ENCODE data around the gene DTNA.

The DTNA gene

DNA sequence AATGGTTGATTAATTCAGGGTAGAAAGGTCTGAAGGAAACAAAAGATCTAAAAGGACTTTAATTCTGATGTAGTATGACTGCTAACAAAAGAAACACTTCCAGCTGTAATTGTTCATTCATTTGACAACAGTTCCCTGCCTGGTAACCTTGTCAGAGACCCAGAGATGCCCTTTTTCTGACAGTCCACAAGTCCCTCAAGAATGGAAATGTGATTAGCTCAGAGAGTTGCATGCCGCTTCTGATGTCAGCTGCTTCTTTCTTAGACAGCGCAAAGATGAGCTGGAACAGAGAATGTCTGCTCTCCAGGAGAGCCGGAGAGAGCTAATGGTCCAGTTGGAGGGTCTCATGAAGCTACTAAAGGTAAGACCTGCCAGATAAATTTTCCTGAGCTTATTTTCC, 153.6 kb downstream of the DTNA start:
- TF ChIP-seq, protein P1, sequence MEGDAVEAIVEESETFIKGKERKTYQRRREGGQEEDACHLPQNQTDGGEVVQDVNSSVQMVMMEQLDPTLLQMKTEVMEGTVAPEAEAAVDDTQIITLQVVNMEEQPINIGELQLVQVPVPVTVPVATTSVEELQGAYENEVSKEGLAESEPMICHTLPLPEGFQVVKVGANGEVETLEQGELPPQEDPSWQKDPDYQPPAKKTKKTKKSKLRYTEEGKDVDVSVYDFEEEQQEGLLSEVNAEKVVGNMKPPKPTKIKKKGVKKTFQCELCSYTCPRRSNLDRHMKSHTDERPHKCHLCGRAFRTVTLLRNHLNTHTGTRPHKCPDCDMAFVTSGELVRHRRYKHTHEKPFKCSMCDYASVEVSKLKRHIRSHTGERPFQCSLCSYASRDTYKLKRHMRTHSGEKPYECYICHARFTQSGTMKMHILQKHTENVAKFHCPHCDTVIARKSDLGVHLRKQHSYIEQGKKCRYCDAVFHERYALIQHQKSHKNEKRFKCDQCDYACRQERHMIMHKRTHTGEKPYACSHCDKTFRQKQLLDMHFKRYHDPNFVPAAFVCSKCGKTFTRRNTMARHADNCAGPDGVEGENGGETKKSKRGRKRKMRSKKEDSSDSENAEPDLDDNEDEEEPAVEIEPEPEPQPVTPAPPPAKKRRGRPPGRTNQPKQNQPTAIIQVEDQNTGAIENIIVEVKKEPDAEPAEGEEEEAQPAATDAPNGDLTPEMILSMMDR (conservative IDR thresholded peaks at IDR 0.05; ENCODE audit: low read depth, low read length) = no peak

DNA sequence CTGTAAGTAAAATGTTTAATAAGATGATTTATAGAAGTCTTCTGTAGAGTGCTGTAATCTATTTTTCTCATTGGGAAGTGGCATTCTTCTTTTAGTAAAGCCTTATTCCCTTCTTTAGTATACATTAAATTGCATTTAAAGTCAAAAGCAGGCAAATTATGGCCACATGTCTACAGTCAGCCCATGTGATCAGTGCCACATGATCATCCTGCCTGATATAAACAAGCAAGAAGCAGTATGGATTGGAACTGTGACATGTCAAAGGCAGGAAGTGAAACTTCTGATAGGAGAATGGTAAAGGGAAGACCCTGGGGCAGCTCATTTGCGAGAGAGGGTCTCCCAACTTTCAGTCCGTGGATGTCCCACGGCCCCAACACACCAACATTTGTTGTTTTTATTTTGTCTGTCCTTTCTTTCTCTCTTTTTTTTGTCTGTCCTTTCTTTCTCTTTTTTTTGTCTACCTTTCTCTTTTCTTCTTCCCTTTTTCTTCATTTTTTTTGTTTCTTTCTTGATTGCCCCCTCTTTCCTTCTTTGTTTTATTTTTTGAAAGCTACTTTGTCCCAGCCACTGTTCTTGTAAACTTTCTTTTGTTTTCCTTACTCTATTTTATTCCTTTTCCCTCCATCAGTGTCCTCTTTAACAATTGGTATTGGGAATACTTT, 154.9 kb downstream of the DTNA start:
- DNase-seq (ENCODE audit: low read depth) = no peak
- TF ChIP-seq, protein P1 (conservative IDR thresholded peaks at IDR 0.05; ENCODE audit: low read depth, low read length) = no peak
- no peak overlapping the region for H3K4me3 ChIP-seq (ENCODE audit: low read length)

More for the DNA sequence above, 153.6 kb downstream of the DTNA start:
- no peak overlapping the region for H3K4me3 ChIP-seq (ENCODE audit: low read length)
- DNase-seq (ENCODE audit: low read depth) = no peak

DNA sequence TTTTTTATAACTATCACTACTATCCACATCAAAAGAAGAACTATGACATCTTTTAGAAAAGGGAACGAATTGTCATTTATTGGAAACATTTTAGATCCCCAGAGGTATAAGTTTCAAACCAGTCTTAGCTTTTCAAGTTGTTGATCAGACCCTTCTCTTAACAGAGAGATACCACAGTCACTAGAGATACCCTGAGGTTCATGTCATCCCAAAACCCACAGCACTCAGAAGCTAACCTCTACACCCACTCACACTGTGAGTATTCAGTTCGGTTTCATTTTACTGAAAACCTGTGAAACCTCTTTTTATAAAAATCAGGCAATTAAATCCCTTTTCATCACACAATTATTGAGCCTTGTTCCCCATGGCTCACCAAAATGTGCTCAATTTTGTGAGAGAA, 156.2 kb downstream of the DTNA start:
- H3K4me3 ChIP-seq (ENCODE audit: low read length) = no peak overlapping the region
- TF ChIP-seq, protein P1 (conservative IDR thresholded peaks at IDR 0.05; ENCODE audit: low read depth, low read length) = no peak

DNA sequence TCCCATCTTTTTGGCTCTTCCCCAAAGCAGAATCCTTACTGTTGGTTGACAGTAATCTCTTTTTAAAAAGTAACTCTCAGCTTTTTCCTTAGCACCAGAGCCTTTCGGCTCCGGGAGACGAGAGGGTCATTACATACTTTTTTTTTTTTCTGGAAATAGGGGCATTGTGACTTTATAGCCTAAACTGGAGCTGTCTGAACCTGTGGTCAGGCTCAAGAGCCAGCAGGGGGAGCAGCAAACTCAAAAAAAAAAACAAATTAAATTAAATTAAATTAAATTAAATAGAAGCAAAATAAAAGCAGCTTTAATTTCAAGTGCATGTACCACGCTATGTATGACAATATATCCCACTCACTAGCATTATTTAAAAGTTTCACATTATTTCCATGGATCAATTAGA, 156.6 kb downstream of the DTNA start:
- H3K4me3 ChIP-seq (ENCODE audit: low read length) = no peak overlapping the region
- no peak for DNase-seq (ENCODE audit: low read depth)
- TF ChIP-seq, protein P1 (conservative IDR thresholded peaks at IDR 0.05; ENCODE audit: low read depth, low read length) = peak; percentile 72

More for the DNA sequence above, 156.2 kb downstream of the DTNA start:
- DNase-seq (ENCODE audit: low read depth) = no peak

DNA sequence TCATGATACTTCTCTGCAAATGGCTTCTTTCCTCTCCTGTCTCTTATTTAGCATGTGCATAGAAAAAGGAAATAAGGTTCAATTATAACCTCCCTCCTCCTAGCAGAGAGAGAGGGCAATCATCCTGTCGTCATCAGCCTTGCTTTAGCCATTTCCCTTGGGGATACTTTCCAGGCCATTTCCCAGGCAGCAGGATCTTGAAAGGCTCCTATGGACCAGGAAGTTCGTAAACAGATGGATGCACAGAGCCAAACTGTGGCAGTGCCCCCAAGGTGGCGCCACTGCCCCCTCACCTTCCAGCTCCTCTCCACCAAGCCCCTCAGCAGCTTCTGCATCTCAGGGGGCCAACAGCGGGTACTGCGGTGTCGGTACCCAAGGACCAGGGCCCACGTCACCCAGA, 157.4 kb downstream of the DTNA start:
- no peak overlapping the region for H3K4me3 ChIP-seq (ENCODE audit: low read length)
- DNase-seq (ENCODE audit: low read depth) = no peak
- TF ChIP-seq, protein P1 (conservative IDR thresholded peaks at IDR 0.05; ENCODE audit: low read depth, low read length) = peak; percentile 49

DNA sequence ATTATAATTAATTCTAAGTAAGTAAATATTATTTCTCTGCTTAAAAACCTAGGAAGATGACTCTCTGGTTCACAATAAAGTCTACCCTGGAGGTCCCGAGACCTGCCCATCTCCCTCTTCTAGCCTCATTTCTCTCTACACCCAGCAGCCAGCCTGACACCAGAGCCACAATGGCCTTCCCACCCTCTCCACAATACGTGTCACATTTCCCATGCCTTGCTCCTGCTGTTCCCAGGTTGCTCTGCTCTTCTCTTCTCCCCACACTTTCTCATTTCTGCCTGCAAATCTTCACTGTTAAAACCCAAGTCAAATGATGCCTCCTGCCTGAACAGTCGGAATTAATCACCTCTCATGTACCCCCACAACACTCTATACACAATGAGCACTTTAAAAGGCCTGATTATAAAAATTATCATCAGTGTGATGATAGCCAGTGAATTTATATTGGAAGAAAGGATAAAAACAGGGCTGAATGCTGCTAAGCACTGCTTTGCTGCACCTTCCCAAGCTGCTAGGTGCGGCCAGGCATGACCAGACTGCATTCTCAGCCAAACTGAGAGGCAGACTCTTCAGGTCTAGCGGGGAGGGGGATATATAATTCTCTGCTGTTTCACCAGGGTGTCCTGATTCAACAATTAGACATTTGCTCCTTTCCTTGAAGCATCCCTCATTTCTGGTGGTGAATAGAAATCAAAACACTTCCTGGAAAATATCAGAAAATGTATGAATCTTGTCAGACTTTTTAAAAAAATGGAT, 160.6 kb downstream of the DTNA start:
- DNase-seq (ENCODE audit: low read depth) = no peak
- TF ChIP-seq, protein P1 (conservative IDR thresholded peaks at IDR 0.05; ENCODE audit: low read depth, low read length) = no peak
- no peak overlapping the region for H3K4me3 ChIP-seq (ENCODE audit: low read length)

DNA sequence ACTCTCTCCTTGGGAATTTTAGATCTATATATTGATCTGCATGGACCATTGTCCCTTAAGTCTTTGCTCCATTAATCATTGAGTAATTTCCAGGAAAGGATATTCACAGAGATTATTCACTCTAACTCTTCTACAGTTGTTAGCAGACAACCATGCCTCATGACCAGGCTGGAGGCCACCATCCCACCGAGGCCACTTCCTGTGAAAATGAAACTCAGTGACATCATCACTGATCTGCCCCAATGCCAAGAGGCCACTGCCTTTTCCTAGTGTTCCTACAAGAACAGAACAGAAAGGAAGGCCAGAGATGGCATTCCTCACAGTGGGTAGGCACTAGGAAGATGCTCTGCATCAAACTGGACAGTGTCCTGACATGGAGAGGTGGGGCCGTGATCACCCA, 161.3 kb downstream of the DTNA start:
- no peak overlapping the region for H3K4me3 ChIP-seq (ENCODE audit: low read length)
- no peak for DNase-seq (ENCODE audit: low read depth)
- TF ChIP-seq, protein P1 (conservative IDR thresholded peaks at IDR 0.05; ENCODE audit: low read depth, low read length) = no peak

All from retinal pigment epithelial cell (primary cell).